ENCODE data around the gene GPATCH3. TPM values are rescaled to one million over a fixed set of nuclear protein-coding genes. Genes with fewer than 3 reads are reported as not detected.
A peak's percentile ranks its signal among the peaks of the same experiment; 100 is the strongest.
"Not testable (repeated sequence)": the region's sequence is repeated elsewhere in the genome, so short reads cannot be mapped to it uniquely, and the experiment has no call there.

Gene GPATCH3
- total RNA-seq, 1 donor from 2014 or later: 23.9 TPM

DNA sequence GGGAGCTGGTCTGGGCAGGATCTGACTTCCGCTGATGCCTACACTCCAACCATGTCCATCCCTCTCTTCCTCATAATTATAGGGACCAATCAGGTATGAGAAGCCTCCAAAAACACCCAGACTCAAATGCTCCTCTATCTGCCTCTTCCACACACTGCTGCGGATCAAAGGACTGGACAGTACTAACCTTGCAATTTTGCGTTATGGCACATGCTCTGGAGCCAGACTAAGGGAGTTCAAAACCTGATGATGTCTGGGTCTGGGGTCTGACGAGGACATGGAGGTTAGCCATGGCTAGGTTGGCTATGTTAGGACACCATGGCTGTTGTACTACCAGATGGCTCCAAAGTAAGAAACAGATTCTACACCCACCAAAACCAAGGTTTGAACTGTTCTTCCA, 20.5 kb downstream of the GPATCH3 start:
- H3K27me3 Mint-ChIP-seq: no peaks in the 10 kb centered on the region
- TF ChIP-seq, protein P1, sequence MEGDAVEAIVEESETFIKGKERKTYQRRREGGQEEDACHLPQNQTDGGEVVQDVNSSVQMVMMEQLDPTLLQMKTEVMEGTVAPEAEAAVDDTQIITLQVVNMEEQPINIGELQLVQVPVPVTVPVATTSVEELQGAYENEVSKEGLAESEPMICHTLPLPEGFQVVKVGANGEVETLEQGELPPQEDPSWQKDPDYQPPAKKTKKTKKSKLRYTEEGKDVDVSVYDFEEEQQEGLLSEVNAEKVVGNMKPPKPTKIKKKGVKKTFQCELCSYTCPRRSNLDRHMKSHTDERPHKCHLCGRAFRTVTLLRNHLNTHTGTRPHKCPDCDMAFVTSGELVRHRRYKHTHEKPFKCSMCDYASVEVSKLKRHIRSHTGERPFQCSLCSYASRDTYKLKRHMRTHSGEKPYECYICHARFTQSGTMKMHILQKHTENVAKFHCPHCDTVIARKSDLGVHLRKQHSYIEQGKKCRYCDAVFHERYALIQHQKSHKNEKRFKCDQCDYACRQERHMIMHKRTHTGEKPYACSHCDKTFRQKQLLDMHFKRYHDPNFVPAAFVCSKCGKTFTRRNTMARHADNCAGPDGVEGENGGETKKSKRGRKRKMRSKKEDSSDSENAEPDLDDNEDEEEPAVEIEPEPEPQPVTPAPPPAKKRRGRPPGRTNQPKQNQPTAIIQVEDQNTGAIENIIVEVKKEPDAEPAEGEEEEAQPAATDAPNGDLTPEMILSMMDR (IDR thresholded peaks at IDR 0.05; ENCODE audit: unreplicated experiment): no peak
- no peak for DNase-seq (ENCODE audit: low spot score, unreplicated experiment)
- no peaks in the 10 kb centered on the region for H3K4me1 Mint-ChIP-seq (ENCODE audit: low read depth)
- H3K4me3 Mint-ChIP-seq (ENCODE audit: low read depth): no peak overlapping the region
- no peaks in the 10 kb centered on the region for H3K9me3 Mint-ChIP-seq (ENCODE audit: low read depth)
- H3K27ac Mint-ChIP-seq: no peak overlapping the region
- peaks cover 21% of the 10 kb centered on the region for H3K36me3 Mint-ChIP-seq (ENCODE audit: insufficient read depth)

DNA sequence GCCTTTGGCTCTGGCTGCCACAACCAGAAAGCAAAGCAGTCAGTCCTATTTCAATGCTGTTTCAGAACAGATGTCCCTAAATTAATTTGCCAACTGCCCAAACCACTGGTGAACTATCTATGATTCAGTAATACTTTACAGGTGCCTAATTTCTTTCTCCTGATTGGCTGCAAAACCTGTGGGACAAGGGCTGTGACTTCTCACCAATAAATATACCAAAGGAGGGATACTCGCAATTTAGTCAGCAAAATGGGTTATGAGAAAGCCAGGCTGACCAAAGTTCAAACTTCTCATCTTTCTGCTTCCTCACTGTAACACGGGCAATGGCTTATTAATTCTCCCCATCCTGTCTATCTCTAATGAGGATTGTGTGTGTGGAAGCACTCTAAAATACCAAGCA, 22.9 kb downstream of the GPATCH3 start:
- H3K36me3 Mint-ChIP-seq (ENCODE audit: insufficient read depth): peaks cover 5% of the 10 kb centered on the region
- H3K27ac Mint-ChIP-seq: no peak overlapping the region
- H3K27me3 Mint-ChIP-seq: no peaks in the 10 kb centered on the region

GRCh38 chr1:26874896-26875295, 25.4 kb downstream of the GPATCH3 start:
- Mint-ChIP-seq H3K4me3 (ENCODE audit: low read depth) (no peak overlapping the region), H3K27me3 (no peaks in the 10 kb centered on the region), H3K27ac (no peak overlapping the region), H3K36me3 (ENCODE audit: insufficient read depth) (peaks cover 2% of the 10 kb centered on the region), H3K4me1 (ENCODE audit: low read depth) (no peaks in the 10 kb centered on the region), H3K9me3 (ENCODE audit: low read depth) (no peaks in the 10 kb centered on the region)
- TF ChIP-seq, protein P1 (IDR thresholded peaks at IDR 0.05; ENCODE audit: unreplicated experiment): no peak
- DNase-seq (ENCODE audit: low spot score, unreplicated experiment): no peak

More for the DNA sequence above, 22.9 kb downstream of the GPATCH3 start:
- H3K4me1 Mint-ChIP-seq (ENCODE audit: low read depth): no peaks in the 10 kb centered on the region
- no peaks in the 10 kb centered on the region for H3K9me3 Mint-ChIP-seq (ENCODE audit: low read depth)
- H3K4me3 Mint-ChIP-seq (ENCODE audit: low read depth): no peak overlapping the region
- no peak for DNase-seq (ENCODE audit: low spot score, unreplicated experiment)
- TF ChIP-seq, protein P1 (IDR thresholded peaks at IDR 0.05; ENCODE audit: unreplicated experiment): no peak

DNA sequence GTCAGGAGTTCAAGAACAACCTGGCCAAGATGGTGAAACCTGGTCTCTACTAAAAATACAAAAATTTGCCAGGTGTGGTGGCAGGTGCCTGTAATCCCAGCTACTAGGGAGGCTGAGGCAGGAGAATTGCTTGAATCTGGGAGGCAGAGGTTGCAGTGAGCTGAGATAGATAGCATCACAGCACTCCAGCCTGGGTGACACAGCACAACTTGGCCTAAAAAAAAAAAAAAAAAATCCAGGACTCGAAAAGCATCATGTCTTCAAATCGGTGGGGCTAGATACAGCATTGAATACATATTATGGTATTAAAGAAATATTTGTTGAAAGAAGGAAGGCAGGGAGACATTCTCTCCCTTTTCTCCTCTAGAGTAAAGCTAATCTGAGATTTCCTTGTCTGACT, 27.2 kb downstream of the GPATCH3 start:
- H3K4me3 Mint-ChIP-seq (ENCODE audit: low read depth); H3K36me3 Mint-ChIP-seq (ENCODE audit: insufficient read depth); H3K27ac Mint-ChIP-seq; DNase-seq (ENCODE audit: low spot score, unreplicated experiment); H3K9me3 Mint-ChIP-seq (ENCODE audit: low read depth); H3K27me3 Mint-ChIP-seq; H3K4me1 Mint-ChIP-seq (ENCODE audit: low read depth): not testable (repeated sequence)

GRCh38 chr1:26864610-26865480, 35.4 kb downstream of the GPATCH3 start:
- Mint-ChIP-seq H3K36me3 (ENCODE audit: insufficient read depth) (no peaks in the 10 kb centered on the region), H3K9me3 (ENCODE audit: low read depth) (no peaks in the 10 kb centered on the region), H3K27ac (peak overlapping the region; percentile 97), H3K4me3 (ENCODE audit: low read depth) (peak overlapping the region; percentile 83), H3K27me3 (peaks cover 7% of the 10 kb centered on the region), H3K4me1 (ENCODE audit: low read depth) (peaks cover 11% of the 10 kb centered on the region)
- TF ChIP-seq, protein P1 (IDR thresholded peaks at IDR 0.05; ENCODE audit: unreplicated experiment): no peak
- peak; percentile 94 for DNase-seq (ENCODE audit: low spot score, unreplicated experiment)

DNA sequence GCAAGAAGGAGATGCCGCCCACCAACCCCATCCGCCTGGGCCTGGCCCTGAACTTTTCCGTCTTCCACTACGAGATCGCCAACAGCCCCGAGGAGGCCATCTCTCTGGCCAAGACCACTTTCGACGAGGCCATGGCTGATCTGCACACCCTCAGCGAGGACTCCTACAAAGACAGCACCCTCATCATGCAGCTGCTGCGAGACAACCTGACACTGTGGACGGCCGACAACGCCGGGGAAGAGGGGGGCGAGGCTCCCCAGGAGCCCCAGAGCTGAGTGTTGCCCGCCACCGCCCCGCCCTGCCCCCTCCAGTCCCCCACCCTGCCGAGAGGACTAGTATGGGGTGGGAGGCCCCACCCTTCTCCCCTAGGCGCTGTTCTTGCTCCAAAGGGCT, 36.6 kb downstream of the GPATCH3 start:
- TF ChIP-seq, protein P1 (IDR thresholded peaks at IDR 0.05; ENCODE audit: unreplicated experiment): no peak
- H3K4me1 Mint-ChIP-seq (ENCODE audit: low read depth): peaks cover 11% of the 10 kb centered on the region
- no peak overlapping the region for H3K27ac Mint-ChIP-seq
- no peaks in the 10 kb centered on the region for H3K9me3 Mint-ChIP-seq (ENCODE audit: low read depth)
- H3K36me3 Mint-ChIP-seq (ENCODE audit: insufficient read depth): no peaks in the 10 kb centered on the region
- DNase-seq (ENCODE audit: low spot score, unreplicated experiment): no peak
- H3K4me3 Mint-ChIP-seq (ENCODE audit: low read depth): no peak overlapping the region
- peaks cover 7% of the 10 kb centered on the region for H3K27me3 Mint-ChIP-seq

Data from progenitor cell of endocrine pancreas (in vitro differentiated cells).